HG02884 (cell line): ENCODE data around the gene HERC4.
A peak's percentile ranks its signal among the peaks of the same experiment; 100 is the strongest.

ENCODE experiments used
- ATAC-seq: cut with Tn5 transposase; IDR thresholded peaks from one replicate; pipeline ENCODE4 v1.9.1; 2021; ENCODE audit warnings: mild to moderate bottlenecking, moderate library complexity; ENCODE audit not compliant: unreplicated experiment

Gene HERC4

GRCh38 chr10:68074775-68075549 lies at the start of gene HERC4:
HERC4 (minus strand) TSS chr10:68075283; CDS start chr10:68073108, 2,175 bp downstream.
- peak; percentile 92 for ATAC-seq

- no peak for ATAC-seq
Observed at GRCh38 chr10:68124718-68125117, 49.6 kb upstream of the HERC4 start.

- no peak for ATAC-seq
Observed at GRCh38 chr10:68121852-68122251, 46.8 kb upstream of the HERC4 start.

DNA sequence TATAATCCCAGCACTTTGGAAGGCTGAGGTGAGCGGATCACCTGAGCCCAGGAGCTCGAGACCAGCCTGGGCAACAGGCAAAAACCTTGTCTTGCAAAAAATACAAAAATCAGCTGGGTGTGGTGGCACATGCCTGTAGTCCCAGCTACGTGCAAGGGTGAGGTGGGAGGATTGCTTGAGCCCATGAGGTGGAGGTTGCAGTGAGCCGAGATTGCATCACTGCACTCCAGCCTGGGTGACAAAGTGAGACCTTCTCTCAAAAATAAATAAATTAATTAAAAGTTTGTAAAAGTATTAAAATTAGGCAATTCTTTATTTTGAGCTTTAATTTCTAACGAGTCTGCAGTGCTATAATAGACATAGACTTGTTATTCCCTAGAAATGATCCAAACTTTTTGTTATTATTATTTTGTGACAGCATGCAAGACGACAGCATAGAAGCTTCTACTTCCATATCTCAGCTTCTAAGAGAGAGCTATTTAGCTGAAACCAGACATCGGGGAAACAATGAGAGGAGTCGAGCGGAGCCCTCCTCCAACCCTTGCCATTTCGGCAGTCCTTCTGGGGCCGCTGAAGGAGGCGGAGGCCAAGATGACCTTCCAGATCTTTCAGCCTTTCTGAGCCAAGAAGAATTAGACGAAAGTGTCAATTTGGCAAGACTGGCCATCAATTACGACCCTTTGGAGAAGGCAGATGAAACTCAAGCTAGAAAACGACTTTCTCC lies 46.1 kb upstream of the HERC4 start:
- ATAC-seq: no peak

DNA sequence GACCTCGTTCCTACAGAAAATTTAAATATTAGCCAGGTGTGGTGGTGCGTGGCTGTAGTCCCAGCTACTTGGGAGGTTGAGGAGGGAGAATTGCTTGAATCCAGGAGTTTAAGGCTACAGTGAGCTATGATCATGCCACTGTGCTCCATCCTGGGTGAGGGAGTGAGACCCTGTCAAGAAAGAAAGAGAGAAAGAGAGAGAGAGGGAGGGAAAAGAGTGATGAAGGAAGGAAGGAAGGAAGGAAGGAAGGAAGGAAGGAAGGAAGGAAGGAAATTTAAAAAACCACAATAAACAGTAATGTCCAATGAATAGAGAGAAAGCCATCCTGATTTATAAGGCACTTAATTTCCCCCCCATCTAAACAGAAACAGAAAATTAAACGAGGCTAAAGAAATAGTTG lies 43.6 kb upstream of the HERC4 start:
- no peak for ATAC-seq

- no peak for ATAC-seq
Observed at GRCh38 chr10:68112837-68113236, 37.8 kb upstream of the HERC4 start.

GRCh38 chr10:68111584-68111983 lies 36.5 kb upstream of the HERC4 start:
- ATAC-seq: no peak

GRCh38 chr10:68110027-68110426 lies 34.9 kb upstream of the HERC4 start:
- ATAC-seq: no peak

GRCh38 chr10:68109331-68109730 lies 34.2 kb upstream of the HERC4 start, which contains the start of gene MYPN:
MYPN (plus strand) TSS chr10:68109488; CDS start chr10:68121439, 11,951 bp downstream.
- no peak for ATAC-seq

DNA sequence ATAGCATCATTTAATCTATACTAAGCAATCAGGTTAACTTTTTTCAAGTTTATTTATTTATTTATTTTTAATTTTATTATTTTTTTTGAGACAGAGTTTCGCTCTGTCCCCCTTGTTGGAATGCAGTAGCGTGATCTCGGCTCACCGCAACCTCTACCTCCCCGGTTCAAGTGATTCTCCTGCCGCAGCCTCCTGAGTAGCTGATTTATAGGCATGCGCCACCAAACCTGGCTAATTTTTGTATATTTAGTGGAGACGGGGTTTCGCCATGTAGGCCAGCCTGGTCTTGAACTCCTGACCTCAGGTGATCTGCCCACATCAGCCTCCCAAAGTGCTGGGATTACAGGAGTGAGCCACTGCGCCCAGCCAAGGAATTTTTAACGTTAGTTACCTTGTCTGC lies 33.6 kb upstream of the HERC4 start:
- ATAC-seq: no peak

- ATAC-seq: no peak
Observed at GRCh38 chr10:68108051-68108450, 33.0 kb upstream of the HERC4 start.

DNA sequence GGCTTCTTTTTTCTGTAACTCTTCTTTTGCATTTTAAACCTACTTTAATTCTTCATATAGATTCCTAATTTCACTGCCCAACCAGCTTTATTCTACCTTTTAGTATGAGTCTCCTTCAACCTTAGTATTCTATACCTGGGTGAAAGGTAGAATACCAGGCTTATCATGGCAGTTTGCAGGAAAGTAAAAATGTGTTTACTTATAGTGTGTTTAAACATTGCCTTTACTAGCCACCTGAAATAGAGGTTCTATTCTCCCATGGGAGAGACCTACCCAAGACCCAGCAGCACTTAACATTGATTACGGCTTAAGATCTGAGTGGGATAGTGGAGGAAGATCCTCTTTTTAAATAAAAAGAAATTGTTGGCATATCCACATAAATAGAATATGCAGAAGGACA lies 32.6 kb upstream of the HERC4 start:
- ATAC-seq: no peak

DNA sequence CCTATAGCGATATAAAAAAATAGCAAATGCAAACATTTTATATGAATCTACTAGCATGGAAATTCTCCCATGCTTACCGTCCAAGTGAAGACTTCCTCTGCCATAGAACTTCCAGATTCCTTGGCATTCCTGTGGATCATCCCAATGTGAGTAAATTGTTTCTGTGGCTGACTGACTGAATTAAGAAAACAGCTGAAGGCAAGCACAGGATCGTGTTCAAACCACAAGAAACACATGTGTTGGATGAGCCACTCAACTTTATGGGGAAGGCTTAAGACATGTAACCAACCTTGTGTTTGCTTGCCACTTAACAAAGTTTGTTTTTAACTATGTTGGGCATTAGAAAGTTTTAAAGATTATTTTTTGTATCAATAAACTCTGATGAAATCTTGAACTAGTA lies 31.6 kb upstream of the HERC4 start:
- no peak for ATAC-seq

DNA sequence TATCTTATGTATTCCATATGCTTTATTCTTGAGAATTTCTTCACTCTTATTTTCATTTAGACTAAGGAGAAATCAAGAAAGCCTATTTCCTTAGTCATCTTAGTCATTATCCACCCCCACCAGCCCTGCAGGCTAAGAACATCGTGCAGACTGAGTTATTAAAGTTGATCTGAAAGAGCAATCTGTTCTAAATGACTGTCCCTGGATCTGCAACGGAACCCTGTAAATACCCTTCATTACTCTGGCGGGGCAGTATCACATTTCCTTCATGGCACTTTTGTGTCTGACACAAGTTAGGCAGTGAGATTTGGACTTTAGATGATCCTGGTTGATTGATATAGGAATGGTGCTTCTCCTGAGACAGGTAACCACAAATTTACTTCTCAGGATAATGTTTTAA lies 30.7 kb upstream of the HERC4 start:
- no peak for ATAC-seq

- ATAC-seq: no peak
Observed at GRCh38 chr10:68103901-68104300, 28.8 kb upstream of the HERC4 start.

DNA sequence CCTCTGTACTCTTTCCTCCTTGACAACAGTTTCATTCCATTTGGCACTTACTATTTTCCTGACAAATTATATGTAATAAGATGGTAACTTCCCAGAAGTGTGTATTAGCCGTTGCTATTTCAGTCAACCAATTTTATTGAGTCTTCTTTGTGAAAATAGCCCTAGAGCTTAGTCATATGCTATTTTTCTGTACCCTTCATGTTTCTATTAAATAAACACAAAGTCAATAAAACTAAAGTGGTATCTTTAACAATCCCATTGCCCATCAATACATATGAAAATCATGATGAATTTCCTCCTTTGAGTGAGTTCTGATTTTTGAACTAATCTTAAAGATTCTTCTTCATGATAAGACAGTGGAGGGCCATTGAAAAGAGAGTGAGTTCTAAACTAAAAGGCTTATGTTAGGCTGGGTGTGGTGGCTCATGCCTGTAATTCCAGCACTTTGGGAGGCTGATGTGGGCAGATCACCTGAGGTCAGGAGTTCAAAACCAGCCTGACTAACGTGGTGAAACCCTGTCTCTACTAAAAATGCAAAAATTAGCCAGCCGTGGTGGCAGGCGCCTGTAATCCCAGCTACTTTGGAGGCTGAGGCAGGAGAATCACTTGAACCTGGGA lies 28.3 kb upstream of the HERC4 start:
- no peak for ATAC-seq

GRCh38 chr10:68101066-68101465 lies 26.0 kb upstream of the HERC4 start:
- no peak for ATAC-seq

DNA sequence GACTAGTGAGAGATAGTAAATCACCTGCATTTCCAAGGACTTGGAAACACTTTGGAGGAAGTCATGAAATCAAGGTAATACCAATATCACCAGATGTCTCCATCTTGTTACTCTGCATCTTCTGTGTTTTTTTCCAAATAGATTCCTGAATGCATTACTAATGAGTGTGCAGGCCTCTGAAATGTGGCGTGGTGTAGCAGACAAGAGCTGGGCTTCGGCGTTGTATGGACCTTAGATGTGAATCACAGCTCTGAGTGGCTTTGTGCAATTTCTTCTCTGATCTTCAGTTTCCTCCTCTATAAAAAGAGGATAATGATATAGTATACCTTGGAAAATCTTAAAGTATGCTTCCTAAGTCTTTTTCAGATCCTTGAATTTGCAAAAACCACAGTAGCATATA lies 24.7 kb upstream of the HERC4 start:
- no peak for ATAC-seq

GRCh38 chr10:68096913-68097516 lies 21.9 kb upstream of the HERC4 start:
- no peak for ATAC-seq

- ATAC-seq: no peak
Observed at GRCh38 chr10:68095153-68095552, 20.1 kb upstream of the HERC4 start.

GRCh38 chr10:68092512-68092911 lies 17.4 kb upstream of the HERC4 start:
- no peak for ATAC-seq
